ENCODE measurements around the gene ANO3.

ANO3 gene

GRCh38 chr11:26649884-26650283, 318.0 kb downstream of the ANO3 start:
- peak; percentile 50 for DNase-seq

GRCh38 chr11:26651916-26652315, 320.0 kb downstream of the ANO3 start:
- DNase-seq = no peak

- DNase-seq = no peak
Measured at GRCh38 chr11:26655287-26655686, 323.4 kb downstream of the ANO3 start.

- no peak for DNase-seq
Measured at GRCh38 chr11:26662916-26663315, 331.0 kb downstream of the ANO3 start.

- DNase-seq = no peak
Measured at GRCh38 chr11:26665036-26665435, 333.1 kb downstream of the ANO3 start.

- no peak for DNase-seq
Measured at GRCh38 chr11:26665946-26666345, 334.0 kb downstream of the ANO3 start.

GRCh38 chr11:26675233-26675928, 343.5 kb downstream of the ANO3 start:
- no peak for DNase-seq

- DNase-seq = no peak
Measured at GRCh38 chr11:26676641-26677040, 344.7 kb downstream of the ANO3 start.

GRCh38 chr11:26677566-26677965, 345.6 kb downstream of the ANO3 start:
- DNase-seq = no peak

- no peak for DNase-seq
Measured at GRCh38 chr11:26687351-26687750, 355.4 kb downstream of the ANO3 start.

- DNase-seq = no peak
Measured at GRCh38 chr11:26688701-26689100, 356.8 kb downstream of the ANO3 start.

GRCh38 chr11:26696330-26696729, 364.4 kb downstream of the ANO3 start:
- no peak for DNase-seq

- DNase-seq = no peak
Measured at GRCh38 chr11:26698224-26698623, 366.3 kb downstream of the ANO3 start.

GRCh38 chr11:26700574-26701235, 368.8 kb downstream of the ANO3 start:
- DNase-seq = no peak

GRCh38 chr11:26702406-26702805, 370.5 kb downstream of the ANO3 start:
- DNase-seq = no peak

- DNase-seq = no peak
Measured at GRCh38 chr11:26703411-26704191, 371.7 kb downstream of the ANO3 start.

- no peak for DNase-seq
Measured at GRCh38 chr11:26704249-26704648, 372.3 kb downstream of the ANO3 start.

GRCh38 chr11:26706181-26706580, 374.3 kb downstream of the ANO3 start:
- DNase-seq = no peak

- no peak for DNase-seq
Measured at GRCh38 chr11:26708736-26709456, 377.0 kb downstream of the ANO3 start.

- DNase-seq = no peak
Measured at GRCh38 chr11:26710489-26710888, 378.6 kb downstream of the ANO3 start.

- DNase-seq = no peak
Measured at GRCh38 chr11:26712497-26712896, 380.6 kb downstream of the ANO3 start.
